Liver (tissue), 3 donors: ENCODE data around the gene RFT1.

Experiments
- FOXA1 ChIP-seq: IDR thresholded peaks from 2 replicates; pipeline ENCODE4 v1.6.1; 2016; ENCODE audit warnings: antibody characterized with exemption
- FOXA2 ChIP-seq: IDR thresholded peaks from 2 replicates; pipeline ENCODE4 v1.6.1; 2016; ENCODE audit warnings: antibody characterized with exemption
- GABPA ChIP-seq, 2 donors: IDR thresholded peaks in 1 of 2; conservative IDR thresholded peaks in 1 of 2; 2 replicates each; pipeline ENCODE4 v1.6.1; 2016; ENCODE audit warnings: antibody characterized with exemption in 2 of 2, mild to moderate bottlenecking in 1 of 2, moderate library complexity in 1 of 2
- JUND ChIP-seq, 2 donors: IDR thresholded peaks; 2 replicates each; pipeline ENCODE4 v1.6.1; 2016; ENCODE audit warnings: antibody characterized with exemption in 2 of 2
- RAD21 ChIP-seq, 2 donors: IDR thresholded peaks; 2 replicates each; pipeline ENCODE4 v1.6.1; 2016; ENCODE audit warnings: antibody characterized with exemption in 2 of 2, mild to moderate bottlenecking in 2 of 2
- RXRA ChIP-seq, 2 donors: IDR thresholded peaks; 2 replicates each; pipeline ENCODE4 v1.6.1; 2017 to 2018; ENCODE audit warnings: antibody characterized with exemption in 2 of 2, mild to moderate bottlenecking in 1 of 2
- SP1 ChIP-seq: IDR thresholded peaks from 2 replicates; pipeline ENCODE4 v1.6.1; 2018; ENCODE audit warnings: antibody characterized with exemption, mild to moderate bottlenecking
- TAF1 ChIP-seq: conservative IDR thresholded peaks from 2 replicates; pipeline ENCODE4 v1.6.1; 2016; ENCODE audit warnings: antibody characterized with exemption, mild to moderate bottlenecking
- YY1 ChIP-seq: IDR thresholded peaks from 2 replicates; pipeline ENCODE4 v1.6.1; 2016; ENCODE audit warnings: antibody characterized with exemption, mild to moderate bottlenecking
- TF ChIP-seq, protein P1 (sequence below): fragments of 150-350 bp; IDR thresholded peaks from 2 replicates; pipeline ENCODE4 v1.5.1; 2017; ENCODE audit warnings: improper control_type of control experiment, low read depth, low read length; ENCODE audit not compliant: missing input control
- TF ChIP-seq, protein P2 (sequence below): IDR thresholded peaks from 2 replicates; pipeline ENCODE4 v1.6.1; 2016; ENCODE audit warnings: antibody characterized with exemption
- TF ChIP-seq, protein P3 (sequence below): IDR thresholded peaks from 2 replicates; pipeline ENCODE4 v1.6.1; 2016; ENCODE audit warnings: antibody characterized with exemption
- TF ChIP-seq, protein P4 (sequence below): IDR thresholded peaks from 2 replicates; pipeline ENCODE4 v1.6.1; 2016; ENCODE audit warnings: antibody characterized with exemption, mild to moderate bottlenecking
- TF ChIP-seq, protein P5 (sequence below): IDR thresholded peaks from 2 replicates; pipeline ENCODE4 v1.6.1; 2016; ENCODE audit warnings: antibody characterized with exemption
- donor health status: healthy.
- donor health status: healthy.

- TF ChIP-seq, protein P1, sequence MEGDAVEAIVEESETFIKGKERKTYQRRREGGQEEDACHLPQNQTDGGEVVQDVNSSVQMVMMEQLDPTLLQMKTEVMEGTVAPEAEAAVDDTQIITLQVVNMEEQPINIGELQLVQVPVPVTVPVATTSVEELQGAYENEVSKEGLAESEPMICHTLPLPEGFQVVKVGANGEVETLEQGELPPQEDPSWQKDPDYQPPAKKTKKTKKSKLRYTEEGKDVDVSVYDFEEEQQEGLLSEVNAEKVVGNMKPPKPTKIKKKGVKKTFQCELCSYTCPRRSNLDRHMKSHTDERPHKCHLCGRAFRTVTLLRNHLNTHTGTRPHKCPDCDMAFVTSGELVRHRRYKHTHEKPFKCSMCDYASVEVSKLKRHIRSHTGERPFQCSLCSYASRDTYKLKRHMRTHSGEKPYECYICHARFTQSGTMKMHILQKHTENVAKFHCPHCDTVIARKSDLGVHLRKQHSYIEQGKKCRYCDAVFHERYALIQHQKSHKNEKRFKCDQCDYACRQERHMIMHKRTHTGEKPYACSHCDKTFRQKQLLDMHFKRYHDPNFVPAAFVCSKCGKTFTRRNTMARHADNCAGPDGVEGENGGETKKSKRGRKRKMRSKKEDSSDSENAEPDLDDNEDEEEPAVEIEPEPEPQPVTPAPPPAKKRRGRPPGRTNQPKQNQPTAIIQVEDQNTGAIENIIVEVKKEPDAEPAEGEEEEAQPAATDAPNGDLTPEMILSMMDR = no peak
- TF ChIP-seq YY1 (no peak), JUND (IDR thresholded peaks at IDR 0.05) (no peak), SP1 (no peak), TAF1 (no peak), GABPA (IDR thresholded peaks at IDR 0.05 in 1 of 2, conservative IDR thresholded peaks at IDR 0.05 in 1 of 2) (no peak), FOXA2 (no peak), FOXA1 (no peak), RAD21 (IDR thresholded peaks at IDR 0.05) (no peak), RXRA (IDR thresholded peaks at IDR 0.05) (no peak)
- TF ChIP-seq, protein P2, sequence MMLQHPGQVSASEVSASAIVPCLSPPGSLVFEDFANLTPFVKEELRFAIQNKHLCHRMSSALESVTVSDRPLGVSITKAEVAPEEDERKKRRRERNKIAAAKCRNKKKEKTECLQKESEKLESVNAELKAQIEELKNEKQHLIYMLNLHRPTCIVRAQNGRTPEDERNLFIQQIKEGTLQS = no peak
- TF ChIP-seq, protein P3, sequence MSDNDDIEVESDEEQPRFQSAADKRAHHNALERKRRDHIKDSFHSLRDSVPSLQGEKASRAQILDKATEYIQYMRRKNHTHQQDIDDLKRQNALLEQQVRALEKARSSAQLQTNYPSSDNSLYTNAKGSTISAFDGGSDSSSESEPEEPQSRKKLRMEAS = no peak
- TF ChIP-seq, protein P4, sequence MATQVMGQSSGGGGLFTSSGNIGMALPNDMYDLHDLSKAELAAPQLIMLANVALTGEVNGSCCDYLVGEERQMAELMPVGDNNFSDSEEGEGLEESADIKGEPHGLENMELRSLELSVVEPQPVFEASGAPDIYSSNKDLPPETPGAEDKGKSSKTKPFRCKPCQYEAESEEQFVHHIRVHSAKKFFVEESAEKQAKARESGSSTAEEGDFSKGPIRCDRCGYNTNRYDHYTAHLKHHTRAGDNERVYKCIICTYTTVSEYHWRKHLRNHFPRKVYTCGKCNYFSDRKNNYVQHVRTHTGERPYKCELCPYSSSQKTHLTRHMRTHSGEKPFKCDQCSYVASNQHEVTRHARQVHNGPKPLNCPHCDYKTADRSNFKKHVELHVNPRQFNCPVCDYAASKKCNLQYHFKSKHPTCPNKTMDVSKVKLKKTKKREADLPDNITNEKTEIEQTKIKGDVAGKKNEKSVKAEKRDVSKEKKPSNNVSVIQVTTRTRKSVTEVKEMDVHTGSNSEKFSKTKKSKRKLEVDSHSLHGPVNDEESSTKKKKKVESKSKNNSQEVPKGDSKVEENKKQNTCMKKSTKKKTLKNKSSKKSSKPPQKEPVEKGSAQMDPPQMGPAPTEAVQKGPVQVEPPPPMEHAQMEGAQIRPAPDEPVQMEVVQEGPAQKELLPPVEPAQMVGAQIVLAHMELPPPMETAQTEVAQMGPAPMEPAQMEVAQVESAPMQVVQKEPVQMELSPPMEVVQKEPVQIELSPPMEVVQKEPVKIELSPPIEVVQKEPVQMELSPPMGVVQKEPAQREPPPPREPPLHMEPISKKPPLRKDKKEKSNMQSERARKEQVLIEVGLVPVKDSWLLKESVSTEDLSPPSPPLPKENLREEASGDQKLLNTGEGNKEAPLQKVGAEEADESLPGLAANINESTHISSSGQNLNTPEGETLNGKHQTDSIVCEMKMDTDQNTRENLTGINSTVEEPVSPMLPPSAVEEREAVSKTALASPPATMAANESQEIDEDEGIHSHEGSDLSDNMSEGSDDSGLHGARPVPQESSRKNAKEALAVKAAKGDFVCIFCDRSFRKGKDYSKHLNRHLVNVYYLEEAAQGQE = no peak
- TF ChIP-seq, protein P5, sequence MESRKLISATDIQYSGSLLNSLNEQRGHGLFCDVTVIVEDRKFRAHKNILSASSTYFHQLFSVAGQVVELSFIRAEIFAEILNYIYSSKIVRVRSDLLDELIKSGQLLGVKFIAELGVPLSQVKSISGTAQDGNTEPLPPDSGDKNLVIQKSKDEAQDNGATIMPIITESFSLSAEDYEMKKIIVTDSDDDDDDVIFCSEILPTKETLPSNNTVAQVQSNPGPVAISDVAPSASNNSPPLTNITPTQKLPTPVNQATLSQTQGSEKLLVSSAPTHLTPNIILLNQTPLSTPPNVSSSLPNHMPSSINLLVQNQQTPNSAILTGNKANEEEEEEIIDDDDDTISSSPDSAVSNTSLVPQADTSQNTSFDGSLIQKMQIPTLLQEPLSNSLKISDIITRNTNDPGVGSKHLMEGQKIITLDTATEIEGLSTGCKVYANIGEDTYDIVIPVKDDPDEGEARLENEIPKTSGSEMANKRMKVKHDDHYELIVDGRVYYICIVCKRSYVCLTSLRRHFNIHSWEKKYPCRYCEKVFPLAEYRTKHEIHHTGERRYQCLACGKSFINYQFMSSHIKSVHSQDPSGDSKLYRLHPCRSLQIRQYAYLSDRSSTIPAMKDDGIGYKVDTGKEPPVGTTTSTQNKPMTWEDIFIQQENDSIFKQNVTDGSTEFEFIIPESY = no peak
These were observed 15.5 kb upstream of the RFT1 start for GRCh38 chr3:53145713-53146080.
